IMR-90 (cell line): ENCODE results near the gene MACROD1. TPM values are rescaled to one million over a fixed set of nuclear protein-coding genes. Genes with fewer than 3 reads are reported as not detected.
"Not testable (repeated sequence)": the region's sequence is repeated elsewhere in the genome, so short reads cannot be mapped to it uniquely, and the experiment has no call there.

Experiments
- ATAC-seq: fragments of 200-7000 bp; cut with Tn5 transposase; 2 replicates; pipeline ENCODE4 v1.9.1; 2020; ENCODE audit warnings: low read depth, mild to moderate bottlenecking, moderate library complexity
- BruUV-seq: library from RNA; stranded (reverse); fragments of 400-500 nt; replicated peaks from 2 replicates; lab custom pipeline; 2021; lab: Mats Ljungman, UMichigan
- CTCF ChIA-PET: fragments of 300-600 bp; formaldehyde crosslinking; extraction: SDS; loops from one replicate; lab custom pipeline; 2021; ENCODE audit warnings: antibody characterized with exemption; lab: Yijun Ruan, JAX
- POLR2A ChIA-PET: fragments of 300-600 bp; sonication (Branson Sonifier 250); formaldehyde crosslinking; loops from one replicate; lab custom pipeline; 2022; ENCODE audit warnings: antibody characterized with exemption; ENCODE audit not compliant: unreplicated experiment; lab: Charles Lee
- DNase-seq: peaks from one replicate; pipeline ENCODE4 v3.0.0; 2013
- H2AFZ ChIP-seq: replicated peaks from 2 replicates; pipeline ENCODE3; 2013; ENCODE audit warnings: low read length, mild to moderate bottlenecking; ENCODE audit not compliant: poor library complexity
- H2AK5ac ChIP-seq: 2 replicates; pipeline ENCODE4 v1.6.1; 2013; ENCODE audit warnings: low read depth, low read length, inconsistent platforms
- H2AK9ac ChIP-seq: replicated peaks from 2 replicates; pipeline ENCODE3; 2013; ENCODE audit warnings: mild to moderate bottlenecking, low read depth, low read length, moderate library complexity; ENCODE audit not compliant: poor library complexity
- H2BK120ac ChIP-seq: 2 replicates; pipeline ENCODE4 v1.6.1; 2013; ENCODE audit warnings: low read depth, low read length, inconsistent platforms
- H2BK15ac ChIP-seq: 3 replicates; pipeline ENCODE4 v1.6.1; 2013; ENCODE audit warnings: low read depth, low read length, inconsistent platforms
- H2BK20ac ChIP-seq: 2 replicates; pipeline ENCODE4 v1.6.1; 2013; ENCODE audit warnings: low read depth, mild to moderate bottlenecking, inconsistent platforms, low read length, moderate library complexity
- H2BK5ac ChIP-seq: 2 replicates; pipeline ENCODE4 v1.6.1; 2013; ENCODE audit warnings: mild to moderate bottlenecking, low read depth, low read length, inconsistent platforms; ENCODE audit not compliant: poor library complexity, severe bottlenecking
- H3K14ac ChIP-seq: replicated peaks from 2 replicates; pipeline ENCODE4 v1.6.1; 2013; ENCODE audit warnings: low read depth, low read length, inconsistent platforms
- H3K18ac ChIP-seq: 2 replicates; pipeline ENCODE4 v1.6.1; 2013; ENCODE audit warnings: low read depth, low read length, control low read depth
- H3K23ac ChIP-seq: 2 replicates; pipeline ENCODE4 v1.6.1; 2013; ENCODE audit warnings: low read depth, low read length, inconsistent platforms
- H3K27ac ChIP-seq: 2 replicates; pipeline ENCODE4 v1.5.1; 2013; ENCODE audit warnings: mild to moderate bottlenecking, control low read depth, low read length; ENCODE audit not compliant: insufficient read depth
- H3K27me3 ChIP-seq: 2 replicates; pipeline ENCODE4 v1.6.1; 2013; ENCODE audit warnings: low read length; ENCODE audit not compliant: control insufficient read depth, insufficient read depth
- H3K36me3 ChIP-seq: 2 replicates; pipeline ENCODE4 v1.6.1; 2013; ENCODE audit warnings: low read length, mixed read lengths; ENCODE audit not compliant: control insufficient read depth, insufficient read depth
- H3K4ac ChIP-seq: 2 replicates; pipeline ENCODE4 v1.6.1; 2013; ENCODE audit warnings: low read depth, low read length, inconsistent platforms
- H3K4me1 ChIP-seq: 2 replicates; pipeline ENCODE4 v1.6.1; 2013; ENCODE audit warnings: low read length, mixed read lengths; ENCODE audit not compliant: control insufficient read depth, insufficient read depth
- H3K4me2 ChIP-seq: 2 replicates; pipeline ENCODE4 v1.6.1; 2013; ENCODE audit warnings: low read depth, mild to moderate bottlenecking, control low read depth, low read length, moderate library complexity
- H3K4me3 ChIP-seq: 2 replicates; pipeline ENCODE4 v1.5.1; 2013; ENCODE audit warnings: low read depth, mild to moderate bottlenecking, control low read depth, low read length, moderate library complexity; ENCODE audit not compliant: insufficient read depth
- H3K56ac ChIP-seq: 2 replicates; pipeline ENCODE4 v1.6.1; 2013; ENCODE audit warnings: low read length, inconsistent platforms; ENCODE audit not compliant: insufficient read depth; ENCODE audit errors: extremely low read depth
- H3K79me1 ChIP-seq, 2 experiments: 2 replicates each; pipeline ENCODE4 v1.6.1; 2013; ENCODE audit warnings: low read length in 2 of 2, inconsistent platforms in 1 of 2, low read depth in 1 of 2
- H3K9ac ChIP-seq: 2 replicates; pipeline ENCODE4 v1.6.1; 2013; ENCODE audit warnings: low read depth, low read length, control low read depth
- H3K9me1 ChIP-seq: 2 replicates; pipeline ENCODE4 v1.6.1; 2013; ENCODE audit warnings: low read length, inconsistent platforms; ENCODE audit not compliant: insufficient read depth
- H3K9me3 ChIP-seq: 2 replicates; pipeline ENCODE4 v1.6.1; 2013; ENCODE audit warnings: low read length; ENCODE audit not compliant: control insufficient read depth, insufficient read depth
- H4K20me1 ChIP-seq: 2 replicates; pipeline ENCODE4 v1.6.1; 2013; ENCODE audit warnings: low read length, inconsistent platforms; ENCODE audit not compliant: insufficient read depth
- H4K5ac ChIP-seq: 2 replicates; pipeline ENCODE4 v1.6.1; 2013; ENCODE audit warnings: mild to moderate bottlenecking, low read depth, low read length, control low read depth
- H4K8ac ChIP-seq, 2 experiments: 2 replicates each; pipeline ENCODE4 v1.6.1; 2013; ENCODE audit warnings: low read depth in 2 of 2, low read length in 2 of 2, control low read depth in 1 of 2, inconsistent platforms in 1 of 2
- H4K91ac ChIP-seq: 2 replicates; pipeline ENCODE4 v1.6.1; 2013; ENCODE audit warnings: low read depth, low read length, inconsistent platforms; ENCODE audit not compliant: insufficient read depth
- WGBS, 2 experiments: methylation state at CpG; one replicate each; pipeline versions ENCODE4 v1.1.5 to v1.1.7; 2013; ENCODE audit warnings: missing lambda C conversion rate in 2 of 2; ENCODE audit not compliant: insufficient read length in 1 of 2; ENCODE audit errors: extremely low coverage in 2 of 2; 5-methylcytosine and 5-hydroxymethylcytosine counted together
- dilution Hi-C: fragments of 300-500 bp; cut with HindIII; formaldehyde crosslinking; loops from one replicate; pipeline ENCODE4 v1.14.3; 2018; ENCODE audit warnings: low sequenced_read_pairs; ENCODE audit not compliant: unreplicated experiment
- in situ Hi-C: fragments of 300-500 bp; cut with MboI; formaldehyde crosslinking; loops from 3 replicates; pipeline ENCODE4 v1.14.3; 2019; ENCODE audit warnings: low sequenced_read_pairs, inconsistent platforms, mixed read lengths
- intact Hi-C: fragments of 100-400 bp; cut with micrococcal nuclease; formaldehyde crosslinking; loops from 2 replicates; pipeline ENCODE4 v1.10.0; 2022
- polyA plus RNA-seq, 3 experiments: library from polyadenylated mRNA; depleted of rRNA; stranded (reverse); fragments of >200 nt; gene quantifications; 2 replicates each; pipeline ENCODE4 v1.2.3, GENCODE V29; 2012; ENCODE audit warnings: low replicate concordance in 1 of 3
- total RNA-seq: library from RNA; depleted of rRNA; stranded (reverse); fragments of >200 nt; gene quantifications from 2 replicates; pipeline ENCODE4 v1.2.3, GENCODE V29; 2012

Gene MACROD1
- total and polyA plus RNA-seq, 2 of the 4 experiments (the other 2 are of a cell fraction), result 2.5 to 9.3 TPM

- in situ Hi-C loops, H3K4me1 ChIP-seq, ATAC-seq, H3K14ac ChIP-seq, DNase-seq, intact Hi-C loops, H3K27me3 ChIP-seq, H3K9ac ChIP-seq, H3K9me3 ChIP-seq, H2BK120ac ChIP-seq, H4K8ac ChIP-seq, H3K4me2 ChIP-seq, H3K23ac ChIP-seq, BruUV-seq, CTCF ChIA-PET, H3K9me1 ChIP-seq, H3K4ac ChIP-seq, H3K18ac ChIP-seq, H3K36me3 ChIP-seq, H3K4me3 ChIP-seq, H2AK5ac ChIP-seq, H2AFZ ChIP-seq, H4K5ac ChIP-seq, POLR2A ChIA-PET, dilution Hi-C loops, H3K56ac ChIP-seq, H2AK9ac ChIP-seq, H2BK15ac ChIP-seq, H4K20me1 ChIP-seq, H2BK5ac ChIP-seq, H2BK20ac ChIP-seq, H4K91ac ChIP-seq, H3K27ac ChIP-seq: not testable (repeated sequence)
- peaks cover 7 to 28% of the 10 kb centered on the region in 2 experiments; a peak in 3 of 4 replicates for H3K79me1 ChIP-seq
- 91% methylated on average over 7 of the region's 16 CpGs; no CpG with 5 or more reads in 1 of the 2 experiments for WGBS, 2 experiments
Measured at GRCh38 chr11:64162769-64163168, 3.1 kb downstream of the MACROD1 start.
